DOHH2 (cell line): Measurements from ENCODE around the gene TGFBR2.

Experiments used
- H3F3A ChIP-seq: fragments of 200-600 bp; sonication (generic), shearing (Covaris generic); 2 replicates; pipeline ENCODE4 v1.6.0; 2016; ENCODE audit warnings: antibody characterized with exemption, mild to moderate bottlenecking; ENCODE audit not compliant: control insufficient read depth, insufficient read depth
- H3K27ac ChIP-seq: fragments of 200-600 bp; sonication (generic); 2 replicates; pipeline ENCODE4 v1.5.1; 2014; ENCODE audit warnings: low read depth, mild to moderate bottlenecking, low read length, moderate library complexity
- H3K27me3 ChIP-seq: fragments of 200-600 bp; sonication (generic); 2 replicates; pipeline ENCODE4 v1.6.1; 2014; ENCODE audit warnings: mild to moderate bottlenecking, low read length, mixed read lengths; ENCODE audit not compliant: control insufficient read depth
- H3K36me3 ChIP-seq: fragments of 200-600 bp; sonication (generic); 2 replicates; pipeline ENCODE4 v1.6.1; 2014; ENCODE audit warnings: mild to moderate bottlenecking, low read length, moderate library complexity, mixed read lengths; ENCODE audit not compliant: control insufficient read depth
- H3K4me1 ChIP-seq: fragments of 200-600 bp; sonication (generic); 2 replicates; pipeline ENCODE4 v1.6.1; 2014; ENCODE audit warnings: mild to moderate bottlenecking, low read length, mixed read lengths; ENCODE audit not compliant: control insufficient read depth
- H3K4me2 ChIP-seq: fragments of 200-600 bp; sonication (generic); 2 replicates; pipeline ENCODE4 v1.6.0; 2014; ENCODE audit warnings: mild to moderate bottlenecking, low read length, moderate library complexity
- H3K4me3 ChIP-seq: fragments of 200-600 bp; sonication (generic); 2 replicates; pipeline ENCODE4 v1.5.1; 2014; ENCODE audit warnings: mild to moderate bottlenecking, low read length, mixed read lengths
- H3K79me2 ChIP-seq: fragments of 200-600 bp; sonication (generic); 2 replicates; pipeline ENCODE4 v1.6.1; 2014; ENCODE audit warnings: mild to moderate bottlenecking, low read length, mixed read lengths; ENCODE audit not compliant: control insufficient read depth
- H3K9me2 ChIP-seq: fragments of 200-600 bp; sonication (generic); replicated peaks from 2 replicates; pipeline ENCODE4 v1.6.1; 2014; ENCODE audit warnings: mild to moderate bottlenecking, low read length, mixed read lengths; ENCODE audit not compliant: control insufficient read depth
- H3K9me3 ChIP-seq: fragments of 200-600 bp; sonication (generic); 2 replicates; pipeline ENCODE4 v1.6.1; 2014; ENCODE audit warnings: antibody characterized with exemption, low read length, mixed read lengths; ENCODE audit not compliant: control insufficient read depth, insufficient read depth
- H4K20me1 ChIP-seq: fragments of 200-600 bp; sonication (generic); 2 replicates; pipeline ENCODE4 v1.6.0; 2014; ENCODE audit warnings: low read depth, mild to moderate bottlenecking, antibody characterized with exemption, low read length, moderate library complexity; ENCODE audit not compliant: control insufficient read depth, insufficient read depth
- EZH2phosphoT487 ChIP-seq: fragments of 200-600 bp; sonication (generic); IDR thresholded peaks from 2 replicates; pipeline ENCODE4 v1.6.1; 2017; ENCODE audit warnings: borderline replicate concordance, mild to moderate bottlenecking, antibody characterized with exemption, low read length, moderate library complexity, mixed read lengths
- TF ChIP-seq, protein P1 (sequence below): fragments of 200-600 bp; sonication (generic); IDR thresholded peaks from one replicate; pipeline ENCODE4 v1.5.1; 2014; ENCODE audit warnings: antibody characterized with exemption, mild to moderate bottlenecking, low read depth, low read length; ENCODE audit not compliant: poor library complexity, severe bottlenecking

The TGFBR2 gene

DNA sequence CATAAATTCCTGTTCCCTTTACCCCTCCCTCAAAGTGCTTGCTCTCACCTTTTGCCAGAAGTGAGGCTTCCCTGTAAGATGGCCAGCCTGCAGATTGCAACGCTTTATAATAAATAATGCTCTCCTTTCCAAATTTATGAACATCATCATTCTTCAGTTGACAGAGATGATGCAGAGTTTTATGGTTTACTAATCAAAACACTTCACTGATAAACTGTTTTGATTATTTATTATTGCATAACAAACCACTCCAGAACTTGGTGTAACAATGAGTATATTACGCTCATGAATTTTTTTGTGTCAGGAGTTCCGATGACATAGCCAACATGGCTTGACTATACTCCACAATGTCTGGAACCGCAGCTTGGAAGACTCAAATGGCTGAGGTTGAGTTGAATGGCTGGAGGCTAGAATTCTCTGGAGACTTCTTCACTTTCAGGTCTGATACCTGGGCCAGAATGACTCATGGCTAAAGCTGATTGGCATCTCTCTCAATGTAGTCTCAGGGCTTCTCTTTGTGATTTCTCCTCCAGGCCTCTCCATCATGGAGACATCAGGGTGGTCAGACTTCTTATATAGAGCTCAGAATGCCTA lies 27.3 kb upstream of the TGFBR2 start:
- Histone ChIP-seq H3K4me1 (peaks cover 9% of the 10 kb centered on the region), H3K9me3 (no peaks in the 10 kb centered on the region), H3K4me3 (no peak overlapping the region), H3K9me2 (no peaks in the 10 kb centered on the region), H3K27me3 (no peaks in the 10 kb centered on the region), H3K79me2 (no peaks in the 10 kb centered on the region), H3K36me3 (no peaks in the 10 kb centered on the region), H3F3A (no peaks in the 10 kb centered on the region), H4K20me1 (no peaks in the 10 kb centered on the region), H3K27ac (no peak overlapping the region), H3K4me2 (no peak overlapping the region)
- TF ChIP-seq, protein P1, sequence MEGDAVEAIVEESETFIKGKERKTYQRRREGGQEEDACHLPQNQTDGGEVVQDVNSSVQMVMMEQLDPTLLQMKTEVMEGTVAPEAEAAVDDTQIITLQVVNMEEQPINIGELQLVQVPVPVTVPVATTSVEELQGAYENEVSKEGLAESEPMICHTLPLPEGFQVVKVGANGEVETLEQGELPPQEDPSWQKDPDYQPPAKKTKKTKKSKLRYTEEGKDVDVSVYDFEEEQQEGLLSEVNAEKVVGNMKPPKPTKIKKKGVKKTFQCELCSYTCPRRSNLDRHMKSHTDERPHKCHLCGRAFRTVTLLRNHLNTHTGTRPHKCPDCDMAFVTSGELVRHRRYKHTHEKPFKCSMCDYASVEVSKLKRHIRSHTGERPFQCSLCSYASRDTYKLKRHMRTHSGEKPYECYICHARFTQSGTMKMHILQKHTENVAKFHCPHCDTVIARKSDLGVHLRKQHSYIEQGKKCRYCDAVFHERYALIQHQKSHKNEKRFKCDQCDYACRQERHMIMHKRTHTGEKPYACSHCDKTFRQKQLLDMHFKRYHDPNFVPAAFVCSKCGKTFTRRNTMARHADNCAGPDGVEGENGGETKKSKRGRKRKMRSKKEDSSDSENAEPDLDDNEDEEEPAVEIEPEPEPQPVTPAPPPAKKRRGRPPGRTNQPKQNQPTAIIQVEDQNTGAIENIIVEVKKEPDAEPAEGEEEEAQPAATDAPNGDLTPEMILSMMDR = no peak
- no peak for TF ChIP-seq EZH2phosphoT487

DNA sequence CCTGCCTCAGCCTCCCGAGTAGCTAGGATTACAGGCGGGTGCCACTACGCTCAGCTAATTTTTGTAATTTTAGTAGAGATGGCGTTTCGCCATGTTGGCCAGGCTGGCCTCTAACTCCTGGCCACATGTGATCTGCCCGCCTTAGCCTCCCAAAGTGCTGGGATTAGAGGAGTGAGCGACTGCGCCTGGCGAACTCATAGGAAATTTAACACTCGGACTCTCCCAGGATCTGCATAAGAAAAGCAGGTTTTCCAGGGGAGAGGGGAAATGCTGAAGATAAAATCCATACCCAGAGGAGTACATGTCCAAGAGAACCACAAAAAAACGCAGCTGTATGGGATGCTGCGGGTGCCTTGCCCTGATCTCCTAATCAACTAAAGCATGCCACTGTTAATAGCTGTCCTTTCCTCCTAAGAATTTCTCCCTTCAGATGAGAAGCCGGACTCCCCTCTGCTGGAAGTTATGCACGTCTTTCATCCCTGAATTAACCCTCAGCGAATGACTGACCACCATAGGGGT lies 25.3 kb upstream of the TGFBR2 start:
- no peaks in the 10 kb centered on the region for H3K9me3 ChIP-seq

DNA sequence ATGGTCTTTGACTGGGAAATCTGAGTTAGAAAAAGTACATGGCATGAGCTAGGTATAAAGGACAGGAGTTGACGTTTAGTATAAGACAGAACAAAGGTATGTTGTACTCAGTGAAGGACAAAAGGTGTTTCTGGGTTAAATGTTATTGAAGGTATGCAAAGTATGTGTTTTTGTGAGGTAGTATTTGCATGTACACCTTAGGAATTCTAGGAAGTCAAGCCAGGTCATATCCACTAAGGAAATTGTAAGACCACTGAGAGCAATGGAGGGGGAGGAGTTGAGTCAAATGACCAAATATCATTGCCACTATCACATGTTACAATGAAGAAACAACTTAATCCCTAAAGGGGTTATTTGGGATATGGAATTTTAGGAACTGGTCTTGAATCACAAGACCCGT lies 24.4 kb upstream of the TGFBR2 start:
- no peak overlapping the region for H3K4me2 ChIP-seq
- no peaks in the 10 kb centered on the region for H3K9me3 ChIP-seq
- H3K27ac ChIP-seq = no peak overlapping the region
- H3K9me2 ChIP-seq = no peaks in the 10 kb centered on the region
- no peaks in the 10 kb centered on the region for H3K79me2 ChIP-seq
- TF ChIP-seq, protein P1 = no peak
- no peak for TF ChIP-seq EZH2phosphoT487
- no peaks in the 10 kb centered on the region for H4K20me1 ChIP-seq
- no peaks in the 10 kb centered on the region for H3F3A ChIP-seq
- H3K4me3 ChIP-seq = no peak overlapping the region
- no peaks in the 10 kb centered on the region for H3K36me3 ChIP-seq
- H3K4me1 ChIP-seq = peaks cover 9% of the 10 kb centered on the region
- no peaks in the 10 kb centered on the region for H3K27me3 ChIP-seq

More for the DNA sequence above, 25.3 kb upstream of the TGFBR2 start:
- Histone ChIP-seq H3K9me2 (no peaks in the 10 kb centered on the region), H3K36me3 (no peaks in the 10 kb centered on the region), H3K27me3 (no peaks in the 10 kb centered on the region), H3K27ac (no peak overlapping the region), H3F3A (no peaks in the 10 kb centered on the region), H3K4me2 (no peak overlapping the region), H3K4me1 (peaks cover 9% of the 10 kb centered on the region), H3K4me3 (no peak overlapping the region), H4K20me1 (no peaks in the 10 kb centered on the region), H3K79me2 (no peaks in the 10 kb centered on the region)
- TF ChIP-seq, protein P1 = no peak
- TF ChIP-seq EZH2phosphoT487 = no peak
